Hepatic stellate cell (primary cell): ENCODE data around the gene CES1.
"Not testable (repeated sequence)": the region's sequence is repeated elsewhere in the genome, so short reads cannot be mapped to it uniquely, and the experiment has no call there.

Source experiments
- DNase-seq: peaks from one replicate; pipeline ENCODE4 v3.0.0; 2011; ENCODE audit warnings: low spot score

The CES1 gene

GRCh38 chr16:55791512-55791911 lies 41.4 kb downstream of the CES1 start:
- DNase-seq = not testable (repeated sequence)

- DNase-seq = not testable (repeated sequence)
Measured at GRCh38 chr16:55790240-55790639, 42.7 kb downstream of the CES1 start.

- not testable (repeated sequence) for DNase-seq
Measured at GRCh38 chr16:55782793-55783091, 50.2 kb downstream of the CES1 start.

DNA sequence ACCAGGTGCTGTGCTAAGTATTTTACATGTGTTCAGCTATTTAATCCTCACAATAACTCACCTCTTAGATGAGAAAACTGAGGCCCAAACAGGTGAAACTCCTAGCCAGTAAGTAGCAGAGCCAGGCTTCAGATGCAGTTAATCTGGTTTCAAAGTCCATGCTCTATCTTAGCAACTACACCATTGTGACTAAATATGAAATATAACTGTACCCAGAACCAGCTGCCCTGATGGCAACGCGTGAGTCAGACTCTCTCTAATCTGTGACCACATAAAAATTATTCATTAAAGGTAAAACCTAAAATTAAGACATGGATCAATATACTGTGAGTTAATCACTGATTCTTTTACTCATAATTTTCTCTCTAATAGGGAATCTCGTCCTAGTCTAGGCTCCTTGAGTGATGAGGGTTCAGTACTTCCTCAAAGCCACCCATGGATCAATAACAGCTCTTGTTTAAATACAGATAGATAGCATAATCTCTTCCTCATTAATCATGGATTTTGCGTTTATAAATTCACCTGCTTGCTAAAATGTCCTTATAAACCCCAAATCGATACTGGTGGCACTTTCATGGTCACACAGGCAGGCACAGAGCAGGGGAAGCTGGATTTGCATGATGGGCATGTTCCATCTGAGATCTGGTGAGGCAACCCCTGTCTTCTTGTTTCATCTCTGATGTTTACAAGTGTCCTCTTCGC lies 50.7 kb downstream of the CES1 start:
- DNase-seq = not testable (repeated sequence)

DNA sequence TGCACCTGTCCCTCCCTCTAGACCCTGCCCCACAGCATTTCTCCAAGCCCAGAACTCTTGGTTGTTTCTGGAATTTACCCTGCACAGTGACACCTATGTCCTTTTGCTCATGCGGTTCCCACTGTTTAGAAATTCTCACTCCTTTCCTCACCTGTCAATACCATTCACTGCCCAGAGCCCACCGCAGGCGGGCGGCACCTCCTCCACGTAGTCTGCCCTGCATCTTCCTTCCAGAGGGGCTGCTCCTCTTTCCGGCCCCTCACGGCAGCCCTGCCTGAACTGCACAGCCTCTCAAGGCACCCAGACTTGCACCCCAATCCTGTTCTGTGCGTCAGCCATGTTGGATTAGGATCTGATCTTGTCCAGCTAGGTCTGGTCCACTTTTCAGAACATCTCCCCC lies 51.4 kb downstream of the CES1 start:
- DNase-seq = not testable (repeated sequence)

GRCh38 chr16:55780095-55780407 lies 52.8 kb downstream of the CES1 start:
- DNase-seq = not testable (repeated sequence)

DNA sequence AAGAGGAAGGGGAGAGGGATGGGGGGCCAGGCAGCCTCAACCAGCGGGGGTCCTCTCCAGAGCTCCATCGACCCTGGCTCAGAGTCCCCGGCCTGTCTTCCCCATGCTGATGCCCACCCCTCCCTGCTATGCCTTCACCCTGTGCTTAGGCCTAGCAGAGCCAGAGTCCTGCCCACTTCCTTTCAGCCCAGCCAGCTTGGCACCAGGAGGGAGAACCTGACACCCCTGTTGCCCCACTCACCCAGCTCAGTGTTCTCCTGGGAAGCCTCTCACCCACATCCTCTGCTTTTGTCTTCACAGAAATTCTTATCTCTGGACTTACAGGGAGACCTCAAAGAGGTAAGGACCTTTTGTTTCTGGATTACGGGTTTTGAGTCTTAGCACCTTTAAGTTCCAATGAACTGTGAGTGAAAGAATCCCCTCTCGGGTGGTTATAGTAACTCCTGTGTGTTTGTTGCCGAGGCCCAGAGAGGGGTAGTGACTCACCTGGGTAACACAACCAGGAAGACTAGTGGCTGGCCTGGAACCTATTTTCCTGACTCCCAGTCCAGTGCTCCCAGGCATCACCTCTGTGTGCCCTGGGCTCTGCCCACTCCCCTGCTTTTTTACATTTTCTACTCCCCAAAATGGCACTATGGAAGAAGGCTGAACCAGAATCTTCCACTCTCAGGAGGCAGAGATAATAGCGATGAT lies 53.3 kb downstream of the CES1 start:
- DNase-seq = no peak

DNA sequence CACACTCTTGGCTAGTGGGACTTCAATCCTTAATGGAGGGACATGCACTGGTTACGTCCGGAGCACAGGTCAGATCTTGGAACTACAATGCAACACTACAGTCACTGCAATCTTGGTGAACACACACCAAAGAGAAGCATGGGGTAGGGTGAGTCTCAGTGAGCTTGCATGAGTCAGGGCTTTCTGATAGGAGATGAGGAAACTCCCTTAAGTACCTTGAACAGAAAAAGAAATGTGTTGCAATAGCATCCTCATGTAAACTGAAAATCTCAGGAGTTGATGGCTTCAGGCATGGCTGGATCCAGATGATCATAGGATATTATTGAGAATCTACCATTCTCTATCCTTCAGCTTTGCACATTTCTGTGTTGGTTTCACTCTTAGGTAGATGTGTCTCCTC lies 54.1 kb downstream of the CES1 start:
- DNase-seq = no peak

GRCh38 chr16:55775857-55776256 lies 57.0 kb downstream of the CES1 start:
- no peak for DNase-seq

DNA sequence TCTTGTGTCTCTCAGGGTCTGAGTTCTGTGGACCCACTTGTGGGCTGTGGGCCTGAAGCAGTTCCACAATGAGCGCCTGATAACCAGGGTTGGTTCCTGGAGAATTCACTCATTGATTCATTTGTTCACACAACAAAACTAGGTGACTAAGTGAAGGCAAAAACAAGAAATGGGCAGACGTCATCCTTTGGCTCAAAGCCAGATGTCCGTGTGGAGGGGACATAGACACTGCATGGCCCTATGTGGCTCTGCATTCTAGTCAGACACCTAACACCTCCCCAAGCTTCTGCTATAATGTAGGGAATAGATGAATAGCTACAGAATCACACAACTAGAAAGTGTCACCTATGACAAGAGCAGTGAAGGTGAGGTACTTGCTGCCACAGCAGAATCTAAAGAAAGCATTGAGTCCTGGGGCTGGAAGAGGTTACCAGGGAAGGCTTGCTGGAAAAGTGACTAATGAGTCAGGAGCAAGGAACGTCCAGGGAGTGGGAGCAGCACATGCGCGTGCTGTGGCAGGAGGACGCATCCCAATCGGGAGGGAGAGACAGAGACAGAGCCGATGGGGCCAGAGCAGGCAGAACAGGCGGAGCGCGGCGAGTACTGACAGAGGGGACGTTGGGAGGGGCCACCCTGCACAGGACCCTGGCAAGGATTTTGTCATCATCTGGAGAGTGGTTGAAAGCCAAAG lies 58.9 kb downstream of the CES1 start:
- DNase-seq = no peak

- no peak for DNase-seq
Measured at GRCh38 chr16:55765161-55765560, 67.7 kb downstream of the CES1 start.

DNA sequence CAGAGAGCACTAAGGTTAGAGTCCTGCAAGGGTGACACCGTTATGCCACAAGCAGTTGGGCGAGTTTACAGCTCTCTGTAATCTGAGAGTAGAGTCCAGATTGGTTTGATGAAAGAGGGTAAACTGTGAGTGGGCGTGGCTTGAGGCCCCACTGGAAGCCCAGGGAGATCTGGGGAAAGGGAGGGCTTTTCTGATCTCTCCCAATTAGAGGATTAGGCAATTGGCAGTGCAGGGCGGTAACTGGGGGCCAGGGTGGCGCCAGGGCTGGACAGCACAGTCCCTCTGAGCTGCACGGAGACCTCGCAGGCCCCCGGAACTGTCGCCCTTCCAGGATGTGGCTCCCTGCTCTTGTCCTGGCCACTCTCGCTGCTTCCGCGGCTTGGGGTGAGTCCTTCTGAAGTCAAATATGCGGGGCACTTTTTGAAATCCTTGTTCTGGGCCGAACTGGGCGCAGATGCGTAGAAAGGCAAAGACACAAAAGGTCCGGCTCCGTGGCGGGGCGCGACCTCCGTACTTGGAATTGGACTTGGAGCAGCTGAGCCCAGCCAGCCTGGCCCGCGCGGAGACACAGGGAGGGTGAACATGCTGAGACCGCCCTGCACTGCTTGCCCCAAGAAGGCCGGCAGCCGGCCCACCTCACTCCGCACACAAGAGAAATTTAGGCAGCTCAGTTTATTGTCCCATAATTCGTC lies 72.4 kb downstream of the CES1 start:
- no peak for DNase-seq

- DNase-seq = not testable (repeated sequence)
Measured at GRCh38 chr16:55759965-55760309, 73.0 kb downstream of the CES1 start.

DNA sequence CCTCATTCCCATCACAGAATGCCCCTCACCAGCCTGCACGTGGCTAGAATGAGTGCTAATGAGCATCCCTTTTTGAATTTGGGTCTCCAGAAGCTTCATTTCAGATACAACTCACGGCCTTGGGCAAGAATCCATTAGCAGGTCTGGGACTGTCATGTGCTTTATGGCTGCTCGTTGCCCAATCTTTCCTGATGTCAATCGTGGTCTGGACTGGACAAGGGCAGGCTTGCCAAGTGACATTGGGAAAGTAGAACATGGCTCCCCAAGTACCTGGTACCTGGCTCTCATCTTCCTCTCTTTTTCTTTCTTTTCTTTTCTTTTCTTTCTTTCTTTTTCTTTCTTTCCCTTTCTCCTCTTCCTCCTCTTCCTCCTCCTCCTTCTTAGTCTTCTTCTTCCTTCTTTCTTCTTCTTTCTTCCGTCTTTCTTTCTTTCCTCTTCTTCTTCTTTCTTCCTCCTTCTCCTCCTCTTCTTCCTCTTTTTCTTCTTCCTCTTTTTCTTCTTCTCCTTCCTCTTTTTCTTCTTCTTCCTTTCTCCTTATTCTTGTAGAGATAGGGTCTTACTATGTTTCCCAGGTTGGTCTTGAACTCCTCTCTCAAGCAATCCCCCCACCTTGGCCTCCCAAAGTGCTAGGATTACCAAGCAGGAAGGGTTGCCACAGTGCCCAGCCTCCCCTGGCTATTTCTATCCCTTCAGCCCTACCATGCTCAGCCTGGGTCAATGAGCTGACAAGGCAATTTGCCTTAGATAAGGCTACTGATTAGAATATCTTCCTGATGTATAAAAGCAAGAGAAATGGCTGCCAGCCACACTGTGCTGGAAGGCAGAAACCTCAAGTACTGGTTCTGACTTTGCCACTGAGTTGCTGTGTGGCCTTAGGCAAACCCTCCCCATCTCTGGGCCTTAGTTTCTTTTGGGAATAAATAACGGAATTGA lies 75.0 kb downstream of the CES1 start:
- not testable (repeated sequence) for DNase-seq

GRCh38 chr16:55756963-55757362 lies 75.9 kb downstream of the CES1 start:
- DNase-seq = no peak

DNA sequence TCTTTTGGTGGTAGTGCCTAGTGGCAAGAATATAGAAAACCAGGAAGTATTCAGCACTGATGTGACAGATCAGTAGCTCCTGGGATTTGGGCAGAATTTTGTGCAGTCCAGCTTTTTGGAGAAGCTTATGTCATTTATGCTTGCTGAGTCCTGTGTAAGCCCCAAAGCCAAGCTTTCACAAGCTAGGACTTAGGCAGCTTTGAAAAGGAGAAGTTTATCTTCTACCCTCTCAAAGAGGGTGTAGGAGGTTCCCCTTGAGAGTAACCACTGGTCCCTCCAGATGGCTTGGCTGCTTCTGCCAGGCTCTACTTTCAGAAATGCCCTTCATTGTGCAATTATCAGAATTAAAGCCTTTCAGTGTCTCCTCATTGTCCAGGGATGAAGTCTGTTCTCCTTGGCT lies 78.8 kb downstream of the CES1 start:
- no peak for DNase-seq

DNA sequence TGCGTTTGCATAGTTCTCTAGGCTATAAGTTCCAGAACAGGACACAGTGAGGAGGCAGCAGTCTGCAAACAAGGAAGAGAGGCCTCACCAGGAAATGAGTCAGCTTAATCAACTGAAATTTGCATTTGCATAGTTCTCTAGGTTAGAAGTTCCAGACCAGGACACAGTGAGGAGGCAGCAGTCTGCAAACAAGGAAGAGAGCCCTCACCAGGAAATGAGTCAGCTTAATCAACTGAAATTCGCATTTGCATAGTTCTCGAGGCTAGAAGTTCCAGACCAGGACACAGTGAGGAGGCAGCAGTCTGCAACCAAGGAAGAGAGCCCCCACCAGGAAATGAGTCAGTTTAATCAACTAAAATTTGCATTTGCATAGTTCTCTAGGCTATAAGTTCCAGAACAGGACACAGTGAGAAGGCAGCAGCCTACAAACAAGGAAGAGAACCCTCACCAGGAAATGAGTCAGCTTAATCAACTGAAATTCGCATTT lies 79.7 kb downstream of the CES1 start:
- DNase-seq = not testable (repeated sequence)
